Measurements from ENCODE around the gene RPS19. TPM values are rescaled to one million over a fixed set of nuclear protein-coding genes. Genes with fewer than 3 reads are reported as not detected.

The RPS19 gene
- polyA plus RNA-seq, 1 donor (not counting 4 experiments of a cell fraction or from before 2014, with no cell fraction given) = 2,290 TPM

- peaks cover 4% of the 10 kb centered on the region for H3K9me3 ChIP-seq (ENCODE audit: control insufficient read depth, low read depth, low read length)
- DNase-seq (ENCODE audit: low read depth, low spot score) (no peak), FAIRE-seq (no peak)
- H3K27me3 ChIP-seq (ENCODE audit: control insufficient read depth, extremely low read depth, insufficient read depth, low read length) = peaks cover 80% of the 10 kb centered on the region
- no peak overlapping the region for H2AFZ ChIP-seq (ENCODE audit: control insufficient read depth, low read length)
- H3K9me1 ChIP-seq (ENCODE audit: control insufficient read depth, extremely low read depth, insufficient read depth, low read length) = no peaks in the 10 kb centered on the region
- no peaks in the 10 kb centered on the region for H3K79me2 ChIP-seq (ENCODE audit: control insufficient read depth, insufficient read depth, low read length)
- H3K4me2 ChIP-seq (ENCODE audit: control insufficient read depth, extremely low read depth, insufficient read depth, low read depth, low read length) = no peak overlapping the region
- no peak overlapping the region for H3K9ac ChIP-seq (ENCODE audit: control insufficient read depth, extremely low read depth, insufficient read depth, low read length)
- dilution Hi-C loops (cut with MboI; ENCODE audit: extremely low pct_ligation_motif_present, low sequenced_read_pairs) = no loop called here
- TF ChIP-seq CTCF (optimal IDR thresholded peaks at IDR 0.05 in 1 of 3, IDR thresholded peaks at IDR 0.05 in 1 of 3, conservative IDR thresholded peaks at IDR 0.05 in 1 of 3; ENCODE audit: extremely low read depth in 1 of 3, insufficient read depth in 2 of 3, low read length in 3 of 3) (no peak), EZH2 (IDR thresholded peaks at IDR 0.05; ENCODE audit: low read length) (peak; percentile 99)
- no peaks in the 10 kb centered on the region for H3K4me1 ChIP-seq (ENCODE audit: control insufficient read depth, extremely low read depth, insufficient read depth, low read length)
- H3K4me3 ChIP-seq (ENCODE audit: control insufficient read depth in 2 of 3, extremely low read depth in 1 of 3, insufficient read depth in 2 of 3, low read depth in 1 of 3, low read length in 3 of 3) = peak overlapping the region in 1 of 3 experiments; percentile 4
- peaks cover 13% of the 10 kb centered on the region for H4K20me1 ChIP-seq (ENCODE audit: control insufficient read depth, extremely low read depth, insufficient read depth, low read length)
- no peaks in the 10 kb centered on the region for H3K36me3 ChIP-seq (ENCODE audit: control insufficient read depth in 2 of 2, extremely low read depth in 1 of 2, insufficient read depth in 2 of 2, low read length in 2 of 2)
- H3K27ac ChIP-seq (ENCODE audit: control insufficient read depth, insufficient read depth, low read length) = no peak overlapping the region
Measured at GRCh38 chr19:41915021-41915775, 55.1 kb downstream of the RPS19 start.

GRCh38 chr19:41915776-41916414 lies 55.8 kb downstream of the RPS19 start:
- DNase-seq (ENCODE audit: low read depth, low spot score) (no peak), FAIRE-seq (no peak)
- H3K4me3 ChIP-seq (ENCODE audit: control insufficient read depth in 2 of 3, extremely low read depth in 1 of 3, insufficient read depth in 2 of 3, low read depth in 1 of 3, low read length in 3 of 3) = no peak overlapping the region
- no peaks in the 10 kb centered on the region for H3K79me2 ChIP-seq (ENCODE audit: control insufficient read depth, insufficient read depth, low read length)
- no peaks in the 10 kb centered on the region for H3K4me1 ChIP-seq (ENCODE audit: control insufficient read depth, extremely low read depth, insufficient read depth, low read length)
- dilution Hi-C loops (cut with MboI; ENCODE audit: extremely low pct_ligation_motif_present, low sequenced_read_pairs) = no loop called here
- no peaks in the 10 kb centered on the region for H3K36me3 ChIP-seq (ENCODE audit: control insufficient read depth in 2 of 2, extremely low read depth in 1 of 2, insufficient read depth in 2 of 2, low read length in 2 of 2)
- H3K9ac ChIP-seq (ENCODE audit: control insufficient read depth, extremely low read depth, insufficient read depth, low read length) = no peak overlapping the region
- no peak overlapping the region for H3K27ac ChIP-seq (ENCODE audit: control insufficient read depth, insufficient read depth, low read length)
- H2AFZ ChIP-seq (ENCODE audit: control insufficient read depth, low read length) = no peak overlapping the region
- no peaks in the 10 kb centered on the region for H3K9me1 ChIP-seq (ENCODE audit: control insufficient read depth, extremely low read depth, insufficient read depth, low read length)
- no peak overlapping the region for H3K4me2 ChIP-seq (ENCODE audit: control insufficient read depth, extremely low read depth, insufficient read depth, low read depth, low read length)
- H4K20me1 ChIP-seq (ENCODE audit: control insufficient read depth, extremely low read depth, insufficient read depth, low read length) = peaks cover 9% of the 10 kb centered on the region
- H3K27me3 ChIP-seq (ENCODE audit: control insufficient read depth, extremely low read depth, insufficient read depth, low read length) = peaks cover 80% of the 10 kb centered on the region
- TF ChIP-seq EZH2 (IDR thresholded peaks at IDR 0.05; ENCODE audit: low read length) (no peak), CTCF (optimal IDR thresholded peaks at IDR 0.05 in 1 of 3, IDR thresholded peaks at IDR 0.05 in 1 of 3, conservative IDR thresholded peaks at IDR 0.05 in 1 of 3; ENCODE audit: extremely low read depth in 1 of 3, insufficient read depth in 2 of 3, low read length in 3 of 3) (no peak)
- peaks cover 8% of the 10 kb centered on the region for H3K9me3 ChIP-seq (ENCODE audit: control insufficient read depth, low read depth, low read length)

Data from keratinocyte (primary cell).